CD4-positive, alpha-beta T cell treated with Interleukin-17A for 4 hours (primary cell): Measurements from ENCODE around the gene VSNL1.

Experiments used
- DNase-seq: peaks from one replicate; pipeline ENCODE4 v3.0.0-alpha.2; 2020; ENCODE audit warnings: mixed read lengths

Gene VSNL1

GRCh38 chr2:17584689-17585088, 44.2 kb downstream of the VSNL1 start:
- no peak for DNase-seq

GRCh38 chr2:17587469-17587868, 47.0 kb downstream of the VSNL1 start:
- no peak for DNase-seq

- DNase-seq = no peak
Measured at GRCh38 chr2:17588031-17588430, 47.5 kb downstream of the VSNL1 start.

GRCh38 chr2:17589406-17590035, 49.0 kb downstream of the VSNL1 start:
- DNase-seq = no peak

GRCh38 chr2:17590342-17590911, 49.9 kb downstream of the VSNL1 start:
- DNase-seq = no peak

GRCh38 chr2:17591846-17592245, 51.4 kb downstream of the VSNL1 start:
- DNase-seq = no peak

GRCh38 chr2:17592731-17593409, 52.4 kb downstream of the VSNL1 start:
- no peak for DNase-seq

- DNase-seq = no peak
Measured at GRCh38 chr2:17593445-17593840, 52.9 kb downstream of the VSNL1 start.

- no peak for DNase-seq
Measured at GRCh38 chr2:17593841-17594491, 53.5 kb downstream of the VSNL1 start.

GRCh38 chr2:17594533-17595401, 54.3 kb downstream of the VSNL1 start:
- no peak for DNase-seq

- DNase-seq = no peak
Measured at GRCh38 chr2:17599617-17600016, 59.1 kb downstream of the VSNL1 start.

- no peak for DNase-seq
Measured at GRCh38 chr2:17600556-17601204, 60.2 kb downstream of the VSNL1 start.

GRCh38 chr2:17604050-17604449, 63.6 kb downstream of the VSNL1 start:
- DNase-seq = no peak

GRCh38 chr2:17605696-17606095, 65.2 kb downstream of the VSNL1 start:
- DNase-seq = no peak

GRCh38 chr2:17606851-17607250, 66.4 kb downstream of the VSNL1 start:
- no peak for DNase-seq

GRCh38 chr2:17607379-17607778, 66.9 kb downstream of the VSNL1 start:
- no peak for DNase-seq

- DNase-seq = no peak
Measured at GRCh38 chr2:17608251-17608650, 67.8 kb downstream of the VSNL1 start.

GRCh38 chr2:17610521-17610920, 70.0 kb downstream of the VSNL1 start:
- no peak for DNase-seq

- no peak for DNase-seq
Measured at GRCh38 chr2:17611036-17611435, 70.5 kb downstream of the VSNL1 start.

GRCh38 chr2:17614174-17614930, 73.9 kb downstream of the VSNL1 start:
- DNase-seq = no peak

- no peak for DNase-seq
Measured at GRCh38 chr2:17615147-17615546, 74.7 kb downstream of the VSNL1 start.
